ENCODE results near the gene EFNA5.

EFNA5 gene

DNA sequence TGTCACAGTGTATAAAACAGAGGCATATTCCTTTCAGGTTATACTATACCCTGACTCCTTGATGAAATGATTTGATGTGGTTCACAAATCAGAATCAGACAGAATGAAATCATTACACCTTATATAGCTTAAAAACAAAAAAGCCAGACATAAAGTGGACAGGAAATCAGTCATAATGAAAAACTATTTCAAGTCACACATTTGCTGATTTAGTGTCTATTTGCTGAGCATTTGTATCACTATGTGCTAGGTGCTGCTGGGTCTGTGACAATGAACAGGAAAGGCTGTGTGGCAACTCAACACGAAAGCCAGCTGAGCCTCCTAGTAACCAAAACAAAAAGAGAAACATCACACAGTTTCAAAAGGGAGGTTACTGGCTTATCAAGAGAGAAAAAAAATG, 194.0 kb downstream of the EFNA5 start (continued):
- TF ChIP-seq, protein P1, sequence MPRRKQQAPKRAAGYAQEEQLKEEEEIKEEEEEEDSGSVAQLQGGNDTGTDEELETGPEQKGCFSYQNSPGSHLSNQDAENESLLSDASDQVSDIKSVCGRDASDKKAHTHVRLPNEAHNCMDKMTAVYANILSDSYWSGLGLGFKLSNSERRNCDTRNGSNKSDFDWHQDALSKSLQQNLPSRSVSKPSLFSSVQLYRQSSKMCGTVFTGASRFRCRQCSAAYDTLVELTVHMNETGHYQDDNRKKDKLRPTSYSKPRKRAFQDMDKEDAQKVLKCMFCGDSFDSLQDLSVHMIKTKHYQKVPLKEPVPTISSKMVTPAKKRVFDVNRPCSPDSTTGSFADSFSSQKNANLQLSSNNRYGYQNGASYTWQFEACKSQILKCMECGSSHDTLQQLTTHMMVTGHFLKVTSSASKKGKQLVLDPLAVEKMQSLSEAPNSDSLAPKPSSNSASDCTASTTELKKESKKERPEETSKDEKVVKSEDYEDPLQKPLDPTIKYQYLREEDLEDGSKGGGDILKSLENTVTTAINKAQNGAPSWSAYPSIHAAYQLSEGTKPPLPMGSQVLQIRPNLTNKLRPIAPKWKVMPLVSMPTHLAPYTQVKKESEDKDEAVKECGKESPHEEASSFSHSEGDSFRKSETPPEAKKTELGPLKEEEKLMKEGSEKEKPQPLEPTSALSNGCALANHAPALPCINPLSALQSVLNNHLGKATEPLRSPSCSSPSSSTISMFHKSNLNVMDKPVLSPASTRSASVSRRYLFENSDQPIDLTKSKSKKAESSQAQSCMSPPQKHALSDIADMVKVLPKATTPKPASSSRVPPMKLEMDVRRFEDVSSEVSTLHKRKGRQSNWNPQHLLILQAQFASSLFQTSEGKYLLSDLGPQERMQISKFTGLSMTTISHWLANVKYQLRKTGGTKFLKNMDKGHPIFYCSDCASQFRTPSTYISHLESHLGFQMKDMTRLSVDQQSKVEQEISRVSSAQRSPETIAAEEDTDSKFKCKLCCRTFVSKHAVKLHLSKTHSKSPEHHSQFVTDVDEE (CRISPR knock-in tag; IDR thresholded peaks at IDR 0.05): no peak
- TF ChIP-seq TOX (CRISPR knock-in tag; IDR thresholded peaks at IDR 0.05; ENCODE audit: borderline replicate concordance) (no peak), ESRRG (CRISPR knock-in tag; IDR thresholded peaks at IDR 0.05) (no peak)
- TF ChIP-seq, protein P2, sequence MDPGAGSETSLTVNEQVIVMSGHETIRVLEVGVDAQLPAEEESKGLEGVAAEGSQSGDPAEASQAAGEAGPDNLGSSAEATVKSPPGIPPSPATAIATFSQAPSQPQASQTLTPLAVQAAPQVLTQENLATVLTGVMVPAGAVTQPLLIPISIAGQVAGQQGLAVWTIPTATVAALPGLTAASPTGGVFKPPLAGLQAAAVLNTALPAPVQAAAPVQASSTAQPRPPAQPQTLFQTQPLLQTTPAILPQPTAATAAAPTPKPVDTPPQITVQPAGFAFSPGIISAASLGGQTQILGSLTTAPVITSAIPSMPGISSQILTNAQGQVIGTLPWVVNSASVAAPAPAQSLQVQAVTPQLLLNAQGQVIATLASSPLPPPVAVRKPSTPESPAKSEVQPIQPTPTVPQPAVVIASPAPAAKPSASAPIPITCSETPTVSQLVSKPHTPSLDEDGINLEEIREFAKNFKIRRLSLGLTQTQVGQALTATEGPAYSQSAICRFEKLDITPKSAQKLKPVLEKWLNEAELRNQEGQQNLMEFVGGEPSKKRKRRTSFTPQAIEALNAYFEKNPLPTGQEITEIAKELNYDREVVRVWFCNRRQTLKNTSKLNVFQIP (CRISPR knock-in tag; IDR thresholded peaks at IDR 0.05; ENCODE audit: borderline replicate concordance, low read depth): no peak

DNA sequence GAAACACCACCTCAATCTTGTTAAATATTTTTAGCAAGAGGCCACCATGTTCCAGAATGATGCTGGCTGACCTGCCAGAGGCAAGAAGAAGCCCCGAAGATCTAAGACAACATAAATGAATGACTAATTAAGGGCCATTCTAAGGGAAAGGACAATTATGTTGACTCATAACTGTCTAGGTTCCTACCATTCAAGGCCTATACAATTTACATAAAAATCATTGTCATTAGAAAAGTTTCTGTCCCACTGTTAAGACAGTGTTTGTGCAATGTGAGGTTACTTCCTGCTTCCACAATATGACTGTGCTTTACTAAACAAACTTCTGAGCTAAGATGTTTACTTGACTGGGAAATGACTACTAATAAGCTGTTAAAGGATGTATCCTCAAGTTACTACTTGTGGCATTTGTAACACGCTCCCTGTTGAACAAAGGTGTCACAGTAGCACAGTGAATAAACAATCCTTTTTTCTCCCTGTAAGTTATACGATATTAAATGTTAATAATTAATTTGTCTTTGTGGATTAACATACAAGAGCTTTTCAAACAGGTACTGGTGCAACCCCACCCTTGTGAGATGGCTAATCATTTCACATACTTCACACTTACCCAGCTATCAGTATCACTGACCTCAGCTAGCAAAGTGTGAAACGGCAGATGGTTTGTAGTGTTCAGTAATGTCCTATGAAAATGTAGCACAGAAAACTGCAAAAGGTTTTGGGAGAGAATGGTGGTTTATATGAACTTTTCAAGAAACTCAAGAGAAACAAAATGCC, 195.8 kb downstream of the EFNA5 start:
- no peak for TF ChIP-seq ZNF8 (CRISPR knock-in tag; IDR thresholded peaks at IDR 0.05)
- TF ChIP-seq, protein P3, sequence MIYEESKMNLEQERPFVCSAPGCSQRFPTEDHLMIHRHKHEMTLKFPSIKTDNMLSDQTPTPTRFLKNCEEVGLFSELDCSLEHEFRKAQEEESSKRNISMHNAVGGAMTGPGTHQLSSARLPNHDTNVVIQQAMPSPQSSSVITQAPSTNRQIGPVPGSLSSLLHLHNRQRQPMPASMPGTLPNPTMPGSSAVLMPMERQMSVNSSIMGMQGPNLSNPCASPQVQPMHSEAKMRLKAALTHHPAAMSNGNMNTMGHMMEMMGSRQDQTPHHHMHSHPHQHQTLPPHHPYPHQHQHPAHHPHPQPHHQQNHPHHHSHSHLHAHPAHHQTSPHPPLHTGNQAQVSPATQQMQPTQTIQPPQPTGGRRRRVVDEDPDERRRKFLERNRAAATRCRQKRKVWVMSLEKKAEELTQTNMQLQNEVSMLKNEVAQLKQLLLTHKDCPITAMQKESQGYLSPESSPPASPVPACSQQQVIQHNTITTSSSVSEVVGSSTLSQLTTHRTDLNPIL (CRISPR knock-in tag; IDR thresholded peaks at IDR 0.05; ENCODE audit: low read depth): no peak
- TF ChIP-seq ZNF565 (CRISPR knock-in tag; conservative IDR thresholded peaks at IDR 0.05; ENCODE audit: low read depth): no peak
- TF ChIP-seq BACH2 (CRISPR knock-in tag; IDR thresholded peaks at IDR 0.05; ENCODE audit: borderline replicate concordance): no peak
- no peak for TF ChIP-seq ISL1 (CRISPR knock-in tag; IDR thresholded peaks at IDR 0.05)
- TF ChIP-seq TCF4 (CRISPR knock-in tag; IDR thresholded peaks at IDR 0.05; ENCODE audit: borderline replicate concordance): no peak
- no peak for TF ChIP-seq ZFP3 (CRISPR knock-in tag; IDR thresholded peaks at IDR 0.05)
- TF ChIP-seq, protein P4, sequence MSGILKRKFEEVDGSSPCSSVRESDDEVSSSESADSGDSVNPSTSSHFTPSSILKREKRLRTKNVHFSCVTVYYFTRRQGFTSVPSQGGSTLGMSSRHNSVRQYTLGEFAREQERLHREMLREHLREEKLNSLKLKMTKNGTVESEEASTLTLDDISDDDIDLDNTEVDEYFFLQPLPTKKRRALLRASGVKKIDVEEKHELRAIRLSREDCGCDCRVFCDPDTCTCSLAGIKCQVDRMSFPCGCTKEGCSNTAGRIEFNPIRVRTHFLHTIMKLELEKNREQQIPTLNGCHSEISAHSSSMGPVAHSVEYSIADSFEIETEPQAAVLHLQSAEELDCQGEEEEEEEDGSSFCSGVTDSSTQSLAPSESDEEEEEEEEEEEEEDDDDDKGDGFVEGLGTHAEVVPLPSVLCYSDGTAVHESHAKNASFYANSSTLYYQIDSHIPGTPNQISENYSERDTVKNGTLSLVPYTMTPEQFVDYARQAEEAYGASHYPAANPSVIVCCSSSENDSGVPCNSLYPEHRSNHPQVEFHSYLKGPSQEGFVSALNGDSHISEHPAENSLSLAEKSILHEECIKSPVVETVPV (CRISPR knock-in tag; IDR thresholded peaks at IDR 0.05): no peak
- no peak for TF ChIP-seq OSR1 (CRISPR knock-in tag; IDR thresholded peaks at IDR 0.05)
- no peak for TF ChIP-seq ZFP30 (CRISPR knock-in tag; IDR thresholded peaks at IDR 0.05)
- TF ChIP-seq GLIS3 (CRISPR knock-in tag; IDR thresholded peaks at IDR 0.05): no peak
- no peak for TF ChIP-seq TOX (CRISPR knock-in tag; IDR thresholded peaks at IDR 0.05; ENCODE audit: borderline replicate concordance)
- TF ChIP-seq, protein P1 (CRISPR knock-in tag; IDR thresholded peaks at IDR 0.05): no peak
- no peak for TF ChIP-seq ESRRG (CRISPR knock-in tag; IDR thresholded peaks at IDR 0.05)
- no peak for TF ChIP-seq ZNF70 (CRISPR knock-in tag; IDR thresholded peaks at IDR 0.05)
- TF ChIP-seq ARNTL (CRISPR knock-in tag; IDR thresholded peaks at IDR 0.05; ENCODE audit: borderline replicate concordance, low read depth): no peak
- TF ChIP-seq, protein P2 (CRISPR knock-in tag; IDR thresholded peaks at IDR 0.05; ENCODE audit: borderline replicate concordance, low read depth): no peak
- TF ChIP-seq, protein P5, sequence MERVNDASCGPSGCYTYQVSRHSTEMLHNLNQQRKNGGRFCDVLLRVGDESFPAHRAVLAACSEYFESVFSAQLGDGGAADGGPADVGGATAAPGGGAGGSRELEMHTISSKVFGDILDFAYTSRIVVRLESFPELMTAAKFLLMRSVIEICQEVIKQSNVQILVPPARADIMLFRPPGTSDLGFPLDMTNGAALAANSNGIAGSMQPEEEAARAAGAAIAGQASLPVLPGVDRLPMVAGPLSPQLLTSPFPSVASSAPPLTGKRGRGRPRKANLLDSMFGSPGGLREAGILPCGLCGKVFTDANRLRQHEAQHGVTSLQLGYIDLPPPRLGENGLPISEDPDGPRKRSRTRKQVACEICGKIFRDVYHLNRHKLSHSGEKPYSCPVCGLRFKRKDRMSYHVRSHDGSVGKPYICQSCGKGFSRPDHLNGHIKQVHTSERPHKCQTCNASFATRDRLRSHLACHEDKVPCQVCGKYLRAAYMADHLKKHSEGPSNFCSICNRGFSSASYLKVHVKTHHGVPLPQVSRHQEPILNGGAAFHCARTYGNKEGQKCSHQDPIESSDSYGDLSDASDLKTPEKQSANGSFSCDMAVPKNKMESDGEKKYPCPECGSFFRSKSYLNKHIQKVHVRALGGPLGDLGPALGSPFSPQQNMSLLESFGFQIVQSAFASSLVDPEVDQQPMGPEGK (CRISPR knock-in tag; IDR thresholded peaks at IDR 0.05; ENCODE audit: borderline replicate concordance): no peak
- TF ChIP-seq PPARA (CRISPR knock-in tag; IDR thresholded peaks at IDR 0.05; ENCODE audit: borderline replicate concordance): no peak
- TF ChIP-seq CSDC2 (CRISPR knock-in tag; IDR thresholded peaks at IDR 0.05): no peak
- ATAC-seq: no peak
